Astrocyte of the cerebellum (primary cell): Measurements from ENCODE around the gene IQCE.

Experiments used
- DNase-seq: peaks from one replicate; pipeline ENCODE4 v3.0.0-alpha.2; 2011; ENCODE audit warnings: low read depth
- H3K4me3 ChIP-seq: 2 replicates; pipeline ENCODE4 v1.5.1; 2011; ENCODE audit warnings: mild to moderate bottlenecking, low read depth, low read length, moderate library complexity
- CTCF ChIP-seq: IDR thresholded peaks from 2 replicates; pipeline ENCODE4 v1.5.1; 2012; ENCODE audit warnings: low read length, low read depth, moderate library complexity, mild to moderate bottlenecking; ENCODE audit errors: missing control alignments
- in situ Hi-C: cut with HindIII; loops from 2 replicates; pipeline ENCODE4 v1.10.0; 2017; ENCODE audit warnings: low sequenced_read_pairs

The IQCE gene

GRCh38 chr7:2521341-2521745 lies 37.4 kb upstream of the IQCE start:
- no peak for DNase-seq
- TF ChIP-seq CTCF: no peak
- peak overlapping the region; percentile 42 for H3K4me3 ChIP-seq
- in situ Hi-C loops: no loop called here

DNA sequence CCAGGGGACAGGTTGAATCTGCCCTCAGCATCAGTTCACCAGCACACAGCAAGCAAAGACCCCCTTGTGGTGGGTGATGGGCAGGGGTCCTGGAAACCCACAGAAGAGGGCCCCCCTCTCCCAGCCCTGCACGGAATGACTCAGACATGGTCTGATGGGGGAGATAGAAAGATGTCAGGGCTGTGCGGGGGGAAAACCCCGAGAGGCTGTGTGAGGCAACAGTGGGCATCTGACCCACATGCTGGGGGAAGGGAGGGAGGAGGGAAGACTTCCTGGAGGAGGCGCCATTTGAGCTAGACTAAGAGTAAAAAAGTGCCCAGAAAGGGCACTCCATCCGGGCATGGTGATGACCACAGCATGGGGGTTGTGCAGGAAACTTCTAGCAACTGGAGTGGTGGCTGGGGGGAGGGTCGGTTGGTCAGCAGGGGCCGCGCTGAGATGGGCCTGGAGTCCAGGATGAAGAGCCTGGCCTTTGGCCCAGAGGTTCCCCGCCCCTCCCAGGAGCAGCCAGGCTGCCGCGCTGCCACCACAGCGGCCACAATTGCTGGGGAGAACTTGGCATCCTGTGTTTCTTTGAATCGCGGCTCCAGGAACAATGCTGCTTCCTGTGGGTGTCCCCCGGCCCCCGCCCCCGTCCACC lies 36.7 kb upstream of the IQCE start:
- in situ Hi-C loops: no loop called here
- no peak for DNase-seq
- H3K4me3 ChIP-seq: peak overlapping the region; percentile 42
- TF ChIP-seq CTCF: no peak

DNA sequence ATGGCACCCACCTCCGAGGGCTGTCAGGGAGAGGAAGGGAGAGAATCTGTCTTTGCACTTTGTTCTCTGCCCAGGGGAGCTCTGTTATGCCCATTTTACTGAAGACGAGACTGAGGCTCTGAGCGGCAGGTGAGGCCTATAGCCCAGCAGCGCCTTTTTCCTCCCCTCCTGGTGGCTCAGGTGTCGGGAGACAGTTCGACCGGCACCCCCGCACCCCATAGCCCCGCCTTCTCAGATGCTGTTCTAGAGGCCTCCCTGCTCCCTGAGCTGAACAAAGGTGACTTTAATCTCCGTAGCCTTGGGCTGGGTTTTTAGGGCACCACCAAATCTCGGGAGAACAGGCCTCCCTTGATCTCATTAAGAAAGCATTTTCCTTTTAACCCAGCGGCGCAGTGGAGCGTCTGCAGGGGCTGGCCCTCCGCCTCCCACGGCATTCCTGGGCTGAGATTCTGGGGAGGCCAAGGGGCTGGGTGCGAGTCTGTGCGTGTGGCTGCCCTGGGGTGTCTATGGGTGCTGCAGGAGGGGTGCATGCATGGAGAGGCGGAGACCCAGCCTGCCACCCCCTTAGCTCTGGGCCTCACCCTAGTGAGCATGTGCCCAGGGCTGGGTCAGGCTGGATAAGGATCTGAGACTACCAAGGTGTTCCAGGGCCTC lies 35.9 kb upstream of the IQCE start:
- peak; percentile 38 for DNase-seq
- TF ChIP-seq CTCF: no peak
- in situ Hi-C loops: no loop called here
- H3K4me3 ChIP-seq: no peak overlapping the region

GRCh38 chr7:2523461-2523936 lies 35.3 kb upstream of the IQCE start:
- DNase-seq: no peak
- no peak for TF ChIP-seq CTCF
- no peak overlapping the region for H3K4me3 ChIP-seq
- in situ Hi-C loops: no loop called here

GRCh38 chr7:2523941-2524807 lies 34.6 kb upstream of the IQCE start:
- H3K4me3 ChIP-seq: no peak overlapping the region
- TF ChIP-seq CTCF: no peak
- in situ Hi-C loops: no loop called here
- no peak for DNase-seq

GRCh38 chr7:2524808-2525657 lies 33.7 kb upstream of the IQCE start:
- no peak for DNase-seq
- no peak overlapping the region for H3K4me3 ChIP-seq
- no peak for TF ChIP-seq CTCF
- in situ Hi-C loops: no loop called here
